Prostate gland (tissue), 2 donors: ENCODE measurements around the gene GALNT13.

Experiments
- POLR2A ChIP-seq: fragments of 450-650 bp; IDR thresholded peaks from one replicate; pipeline ENCODE4 v1.6.1; 2016; ENCODE audit warnings: antibody characterized with exemption, mild to moderate bottlenecking
- TF ChIP-seq, protein P1 (sequence below), 4 experiments: fragments of 200-600 bp in 2 of 4; fragments of 450-650 bp in 2 of 4; sonication (generic) in 2 of 4; IDR thresholded peaks; 1 replicate in 3 of 4; 2 replicates in 1 of 4; pipeline ENCODE4 v1.5.1; 2016 to 2019; ENCODE audit warnings: antibody characterized with exemption in 4 of 4, mild to moderate bottlenecking in 2 of 4, moderate library complexity in 2 of 4

DNA sequence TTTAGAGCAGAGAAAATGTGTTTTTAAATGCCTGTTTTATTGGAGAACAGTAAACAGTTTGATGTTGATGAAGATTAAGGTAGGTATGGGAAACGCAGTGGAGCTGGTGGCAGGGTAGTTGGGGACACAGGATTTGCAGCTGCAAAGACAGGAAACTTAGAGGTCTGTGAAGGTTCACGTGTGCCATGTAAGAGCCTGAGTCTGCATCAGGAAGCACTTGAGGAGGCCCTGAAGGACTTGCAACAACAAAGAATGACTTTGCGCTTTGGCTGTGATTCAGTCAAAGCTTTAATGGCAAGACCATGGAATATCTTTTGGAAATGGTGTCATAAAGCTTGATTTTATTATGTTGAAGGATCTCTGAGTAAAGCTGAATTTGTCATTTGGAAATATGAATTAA, 479.2 kb downstream of the GALNT13 start:
- TF ChIP-seq, protein P1, sequence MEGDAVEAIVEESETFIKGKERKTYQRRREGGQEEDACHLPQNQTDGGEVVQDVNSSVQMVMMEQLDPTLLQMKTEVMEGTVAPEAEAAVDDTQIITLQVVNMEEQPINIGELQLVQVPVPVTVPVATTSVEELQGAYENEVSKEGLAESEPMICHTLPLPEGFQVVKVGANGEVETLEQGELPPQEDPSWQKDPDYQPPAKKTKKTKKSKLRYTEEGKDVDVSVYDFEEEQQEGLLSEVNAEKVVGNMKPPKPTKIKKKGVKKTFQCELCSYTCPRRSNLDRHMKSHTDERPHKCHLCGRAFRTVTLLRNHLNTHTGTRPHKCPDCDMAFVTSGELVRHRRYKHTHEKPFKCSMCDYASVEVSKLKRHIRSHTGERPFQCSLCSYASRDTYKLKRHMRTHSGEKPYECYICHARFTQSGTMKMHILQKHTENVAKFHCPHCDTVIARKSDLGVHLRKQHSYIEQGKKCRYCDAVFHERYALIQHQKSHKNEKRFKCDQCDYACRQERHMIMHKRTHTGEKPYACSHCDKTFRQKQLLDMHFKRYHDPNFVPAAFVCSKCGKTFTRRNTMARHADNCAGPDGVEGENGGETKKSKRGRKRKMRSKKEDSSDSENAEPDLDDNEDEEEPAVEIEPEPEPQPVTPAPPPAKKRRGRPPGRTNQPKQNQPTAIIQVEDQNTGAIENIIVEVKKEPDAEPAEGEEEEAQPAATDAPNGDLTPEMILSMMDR (IDR thresholded peaks at IDR 0.05) = no peak
- no peak for TF ChIP-seq POLR2A
